HG03442 (cell line): ENCODE results near the gene SLC19A1.

Experiments used
- ATAC-seq: cut with Tn5 transposase; IDR thresholded peaks from one replicate; pipeline ENCODE4 v1.9.1; 2021; ENCODE audit warnings: mild to moderate bottlenecking, moderate library complexity; ENCODE audit not compliant: unreplicated experiment

SLC19A1 gene

GRCh38 chr21:45472445-45473365 is 69.5 kb downstream of the SLC19A1 start:
- ATAC-seq = no peak

GRCh38 chr21:45471525-45472221 is 70.6 kb downstream of the SLC19A1 start:
- ATAC-seq = no peak

GRCh38 chr21:45470773-45471524 is 71.3 kb downstream of the SLC19A1 start:
- ATAC-seq = no peak

GRCh38 chr21:45470087-45470515 is 72.1 kb downstream of the SLC19A1 start:
- ATAC-seq = no peak

GRCh38 chr21:45469273-45470086 is 72.8 kb downstream of the SLC19A1 start:
- ATAC-seq = no peak

GRCh38 chr21:45468971-45469272 is 73.3 kb downstream of the SLC19A1 start:
- ATAC-seq = no peak

GRCh38 chr21:45468051-45468970 is 73.9 kb downstream of the SLC19A1 start:
- no peak for ATAC-seq

- ATAC-seq = no peak
Observed at GRCh38 chr21:45467221-45467779, 74.9 kb downstream of the SLC19A1 start.

- ATAC-seq = no peak
Observed at GRCh38 chr21:45466330-45467220, 75.7 kb downstream of the SLC19A1 start.

- no peak for ATAC-seq
Observed at GRCh38 chr21:45465611-45466329, 76.5 kb downstream of the SLC19A1 start.

GRCh38 chr21:45465105-45465504 is 77.1 kb downstream of the SLC19A1 start:
- ATAC-seq = no peak

GRCh38 chr21:45464309-45464708 is 77.9 kb downstream of the SLC19A1 start:
- no peak for ATAC-seq

- no peak for ATAC-seq
Observed at GRCh38 chr21:45463871-45464270, 78.4 kb downstream of the SLC19A1 start.

GRCh38 chr21:45461806-45462341 is 80.4 kb downstream of the SLC19A1 start:
- no peak for ATAC-seq

GRCh38 chr21:45461369-45461750 is 80.9 kb downstream of the SLC19A1 start:
- ATAC-seq = no peak

GRCh38 chr21:45460611-45461368 is 81.5 kb downstream of the SLC19A1 start:
- ATAC-seq = no peak
